ENCODE results near the gene HOXA7.

HOXA7 gene

GRCh38 chr7:27138472-27138871 is 18.0 kb downstream of the HOXA7 start:
- no peak for DNase-seq (ENCODE audit: low read depth)
- TF ChIP-seq CTCF (IDR thresholded peaks at IDR 0.05; ENCODE audit: insufficient read depth, low read depth, low read length, missing control alignments): no peak
- no peak overlapping the region for H3K4me3 ChIP-seq (ENCODE audit: low read depth, low read length)

GRCh38 chr7:27137640-27138315 is 18.7 kb downstream of the HOXA7 start:
- H3K4me3 ChIP-seq (ENCODE audit: low read depth, low read length): no peak overlapping the region
- no peak for TF ChIP-seq CTCF (IDR thresholded peaks at IDR 0.05; ENCODE audit: insufficient read depth, low read depth, low read length, missing control alignments)
- no peak for DNase-seq (ENCODE audit: low read depth)

GRCh38 chr7:27134392-27134791 is 22.1 kb downstream of the HOXA7 start:
- no peak overlapping the region for H3K4me3 ChIP-seq (ENCODE audit: low read depth, low read length)
- no peak for TF ChIP-seq CTCF (IDR thresholded peaks at IDR 0.05; ENCODE audit: insufficient read depth, low read depth, low read length, missing control alignments)
- DNase-seq (ENCODE audit: low read depth): peak; percentile 54

GRCh38 chr7:27133409-27134231 is 22.9 kb downstream of the HOXA7 start:
- no peak for TF ChIP-seq CTCF (IDR thresholded peaks at IDR 0.05; ENCODE audit: insufficient read depth, low read depth, low read length, missing control alignments)
- no peak for DNase-seq (ENCODE audit: low read depth)
- H3K4me3 ChIP-seq (ENCODE audit: low read depth, low read length): no peak overlapping the region

- TF ChIP-seq CTCF (IDR thresholded peaks at IDR 0.05; ENCODE audit: insufficient read depth, low read depth, low read length, missing control alignments): no peak
- H3K4me3 ChIP-seq (ENCODE audit: low read depth, low read length): no peak overlapping the region
- no peak for DNase-seq (ENCODE audit: low read depth)
These were observed 23.5 kb downstream of the HOXA7 start for GRCh38 chr7:27132978-27133377.

GRCh38 chr7:27132214-27132613 is 24.3 kb downstream of the HOXA7 start:
- H3K4me3 ChIP-seq (ENCODE audit: low read depth, low read length): no peak overlapping the region
- TF ChIP-seq CTCF (IDR thresholded peaks at IDR 0.05; ENCODE audit: insufficient read depth, low read depth, low read length, missing control alignments): no peak
- DNase-seq (ENCODE audit: low read depth): no peak

Data from GM12865 (cell line).